Ishikawa (cell line): Measurements from ENCODE around the gene BPIFA1.

Experiments
- EP300 ChIP-seq: IDR thresholded peaks from 2 replicates; pipeline ENCODE4 v1.6.1; 2012; ENCODE audit warnings: borderline replicate concordance
- MAX ChIP-seq: IDR thresholded peaks from 2 replicates; pipeline ENCODE4 v1.6.1; 2012
- RAD21 ChIP-seq: IDR thresholded peaks from 2 replicates; pipeline ENCODE4 v1.6.1; 2012; ENCODE audit warnings: low read depth
- TCF12 ChIP-seq: IDR thresholded peaks from 2 replicates; pipeline ENCODE4 v1.6.1; 2012; ENCODE audit warnings: low read depth
- ZBTB7A ChIP-seq: IDR thresholded peaks from 2 replicates; pipeline ENCODE4 v1.6.1; 2012; ENCODE audit warnings: low read depth

BPIFA1 gene

GRCh38 chr20:33291416-33291815 is 55.6 kb downstream of the BPIFA1 start:
- no peak for TF ChIP-seq TCF12
- no peak for TF ChIP-seq ZBTB7A
- TF ChIP-seq MAX: no peak

GRCh38 chr20:33291830-33292355 is 56.1 kb downstream of the BPIFA1 start:
- TF ChIP-seq RAD21 (peak; percentile 90), EP300 (no peak)
